ENCODE results near the gene IMP4. TPM values are rescaled to one million over a fixed set of nuclear protein-coding genes. Genes with fewer than 3 reads are reported as not detected.

IMP4 gene
- total and polyA plus RNA-seq, 2 donors (not counting 1 experiment from before 2014, with no cell fraction given) = 102 to 164 TPM

DNA sequence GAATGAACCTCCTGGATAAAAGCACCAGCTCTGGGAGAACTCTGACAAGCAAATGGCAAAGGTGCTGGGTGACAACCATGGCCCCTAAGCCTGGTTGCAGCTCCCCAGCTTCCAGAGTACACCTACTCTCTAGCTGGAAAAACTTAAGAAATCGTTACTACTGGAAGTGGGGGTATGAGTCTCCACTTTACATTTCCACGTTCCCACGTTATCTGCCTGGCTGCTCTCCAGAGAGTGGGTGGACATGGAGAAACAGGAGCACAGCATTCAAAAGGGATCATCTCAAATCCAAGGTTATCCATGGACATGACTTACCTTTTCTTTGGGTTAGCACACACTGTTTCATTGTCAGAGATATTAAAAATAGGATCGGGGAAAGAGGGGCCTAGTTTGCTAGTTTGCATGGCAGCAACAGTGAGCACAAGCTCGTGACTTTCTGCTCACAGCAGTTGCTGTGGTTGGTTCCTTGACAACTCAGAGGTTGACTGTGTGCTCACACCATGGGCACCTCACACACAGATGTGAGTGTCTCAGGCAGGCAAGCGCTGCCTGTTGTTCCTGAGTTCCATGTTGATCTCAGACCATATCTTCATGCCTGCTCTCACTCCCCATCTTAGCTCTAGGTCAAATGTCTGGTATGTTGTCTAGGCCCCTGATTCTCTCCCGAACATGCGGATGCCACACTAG, 45.7 kb downstream of the IMP4 start:
- H3K9me3 ChIP-seq (ENCODE audit: control extremely low read depth in 1 of 3, control insufficient read depth in 2 of 3, insufficient read depth in 1 of 3, low read length in 2 of 3) = peaks cover 0 to 2% (median 0%) of the 10 kb centered on the region in 3 donors
- H3K4me3 Mint-ChIP-seq = no peak overlapping the region
- no peaks in the 10 kb centered on the region for H4K20me1 ChIP-seq (ENCODE audit: control insufficient read depth, insufficient read depth, low read length, poor library complexity, severe bottlenecking)
- H3K4me2 ChIP-seq (replicated peaks; ENCODE audit: low read depth, low read length, poor library complexity, severe bottlenecking) = no peak overlapping the region
- no peak overlapping the region for H3K4me3 ChIP-seq (ENCODE audit: control extremely low read depth in 1 of 5, extremely low read depth in 1 of 5, insufficient read depth in 1 of 5, low read depth in 2 of 5, low read length in 4 of 5)
- H3K4me1 Mint-ChIP-seq = peaks cover 64% of the 10 kb centered on the region
- POLR2A ChIA-PET = interaction anchor here (1.3 kb wide), 1 partner anchor 11 kb away, joined by 6 read pairs; no protein-coding TSS in a partner anchor
- TF ChIP-seq, protein P1, sequence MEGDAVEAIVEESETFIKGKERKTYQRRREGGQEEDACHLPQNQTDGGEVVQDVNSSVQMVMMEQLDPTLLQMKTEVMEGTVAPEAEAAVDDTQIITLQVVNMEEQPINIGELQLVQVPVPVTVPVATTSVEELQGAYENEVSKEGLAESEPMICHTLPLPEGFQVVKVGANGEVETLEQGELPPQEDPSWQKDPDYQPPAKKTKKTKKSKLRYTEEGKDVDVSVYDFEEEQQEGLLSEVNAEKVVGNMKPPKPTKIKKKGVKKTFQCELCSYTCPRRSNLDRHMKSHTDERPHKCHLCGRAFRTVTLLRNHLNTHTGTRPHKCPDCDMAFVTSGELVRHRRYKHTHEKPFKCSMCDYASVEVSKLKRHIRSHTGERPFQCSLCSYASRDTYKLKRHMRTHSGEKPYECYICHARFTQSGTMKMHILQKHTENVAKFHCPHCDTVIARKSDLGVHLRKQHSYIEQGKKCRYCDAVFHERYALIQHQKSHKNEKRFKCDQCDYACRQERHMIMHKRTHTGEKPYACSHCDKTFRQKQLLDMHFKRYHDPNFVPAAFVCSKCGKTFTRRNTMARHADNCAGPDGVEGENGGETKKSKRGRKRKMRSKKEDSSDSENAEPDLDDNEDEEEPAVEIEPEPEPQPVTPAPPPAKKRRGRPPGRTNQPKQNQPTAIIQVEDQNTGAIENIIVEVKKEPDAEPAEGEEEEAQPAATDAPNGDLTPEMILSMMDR (IDR thresholded peaks at IDR 0.05) = no peak
- TF ChIP-seq EZH2 (IDR thresholded peaks at IDR 0.05; ENCODE audit: borderline replicate concordance, insufficient read depth, low read depth, low read length, poor library complexity, severe bottlenecking) = no peak
- no peaks in the 10 kb centered on the region for H3K36me3 ChIP-seq (replicated peaks in 1 of 2; ENCODE audit: control extremely low read depth in 1 of 2, control insufficient read depth in 1 of 2, extremely low read depth in 1 of 2, insufficient read depth in 2 of 2, low read length in 1 of 2)
- no peaks in the 10 kb centered on the region for H3K9me3 Mint-ChIP-seq (ENCODE audit: insufficient read depth)
- H3K9ac ChIP-seq (ENCODE audit: low read length) = no peak overlapping the region
- no peak overlapping the region for H2AFZ ChIP-seq (ENCODE audit: insufficient read depth, low read depth, low read length, poor library complexity, severe bottlenecking)
- H3K27ac ChIP-seq (ENCODE audit: low read length in 2 of 2) = peak overlapping the region in 1 of 2 donors; percentile 0
- H3K4me1 ChIP-seq (ENCODE audit: control insufficient read depth in 2 of 2, insufficient read depth in 2 of 2, low read length in 2 of 2) = peaks cover 37 to 69% of the 10 kb centered on the region in 2 donors
- H3K79me2 ChIP-seq (ENCODE audit: control insufficient read depth, insufficient read depth, low read length) = no peaks in the 10 kb centered on the region
- H3K27me3 ChIP-seq (replicated peaks in 1 of 4; ENCODE audit: control extremely low read depth in 1 of 4, control insufficient read depth in 3 of 4, insufficient read depth in 4 of 4, low read length in 3 of 4) = no peaks in the 10 kb centered on the region
- DNase-seq = no peak
- no peak for ATAC-seq (ENCODE audit: low read depth)
- CTCF ChIA-PET = interaction anchor here (1.4 to 2.1 kb wide), 4 partner anchors 11 to 56 kb away, joined by 4 to 9 read pairs (median 5); partner anchors contain the start of gene IMP4
- intact Hi-C loops (cut with micrococcal nuclease) = no loop called here
- H3K27me3 Mint-ChIP-seq = no peaks in the 10 kb centered on the region
- H3K27ac Mint-ChIP-seq = peak overlapping the region; percentile 76
- 81% methylated on average over 5 of the region's 8 CpGs for WGBS (ENCODE audit: insufficient coverage)

DNA sequence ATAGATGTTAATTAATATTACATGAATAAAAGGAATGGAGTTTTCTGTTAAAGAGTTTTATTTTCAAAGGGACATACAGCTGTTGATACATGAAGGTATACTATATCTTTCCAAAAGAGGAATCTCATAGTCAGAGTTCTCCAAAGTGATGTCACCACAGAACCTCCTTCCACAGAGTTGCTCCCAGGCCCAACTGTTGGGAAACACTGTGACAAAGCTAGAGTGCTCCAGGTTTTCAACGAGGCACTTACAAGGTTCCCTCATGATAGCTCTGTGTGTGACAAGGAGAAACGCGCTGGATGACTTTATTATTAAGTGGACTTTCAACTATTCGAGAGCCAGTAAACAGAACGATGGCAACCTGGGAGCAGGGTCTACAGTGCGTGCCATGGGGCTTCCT, 46.7 kb downstream of the IMP4 start:
- Histone ChIP-seq H2AFZ (ENCODE audit: insufficient read depth, low read depth, low read length, poor library complexity, severe bottlenecking) (no peak overlapping the region), H3K4me3 (ENCODE audit: control extremely low read depth in 1 of 5, extremely low read depth in 1 of 5, insufficient read depth in 1 of 5, low read depth in 2 of 5, low read length in 4 of 5) (no peak overlapping the region), H3K4me2 (replicated peaks; ENCODE audit: low read depth, low read length, poor library complexity, severe bottlenecking) (no peak overlapping the region), H3K79me2 (ENCODE audit: control insufficient read depth, insufficient read depth, low read length) (no peaks in the 10 kb centered on the region), H3K9me3 (ENCODE audit: control extremely low read depth in 1 of 3, control insufficient read depth in 2 of 3, insufficient read depth in 1 of 3, low read length in 2 of 3) (peaks cover 0 to 5% (median 0%) of the 10 kb centered on the region in 3 donors), H3K4me1 (ENCODE audit: control insufficient read depth in 2 of 2, insufficient read depth in 2 of 2, low read length in 2 of 2) (peaks cover 37 to 69% of the 10 kb centered on the region in 2 donors), H3K27me3 (replicated peaks in 1 of 4; ENCODE audit: control extremely low read depth in 1 of 4, control insufficient read depth in 3 of 4, insufficient read depth in 4 of 4, low read length in 3 of 4) (no peaks in the 10 kb centered on the region), H3K36me3 (replicated peaks in 1 of 2; ENCODE audit: control extremely low read depth in 1 of 2, control insufficient read depth in 1 of 2, extremely low read depth in 1 of 2, insufficient read depth in 2 of 2, low read length in 1 of 2) (no peaks in the 10 kb centered on the region), H3K9ac (ENCODE audit: low read length) (no peak overlapping the region), H4K20me1 (ENCODE audit: control insufficient read depth, insufficient read depth, low read length, poor library complexity, severe bottlenecking) (no peaks in the 10 kb centered on the region), H3K27ac (ENCODE audit: low read length in 2 of 2) (no peak overlapping the region)
- no peak for ATAC-seq (ENCODE audit: low read depth)
- Mint-ChIP-seq H3K27ac (peak overlapping the region; percentile 95), H3K9me3 (ENCODE audit: insufficient read depth) (no peaks in the 10 kb centered on the region), H3K27me3 (no peaks in the 10 kb centered on the region), H3K4me3 (no peak overlapping the region), H3K4me1 (peaks cover 64% of the 10 kb centered on the region)
- ChIA-PET CTCF (interaction anchor here (1.4 to 1.8 kb wide), 3 partner anchors 12 to 47 kb away, joined by 5 to 12 read pairs (median 9); partner anchors contain the start of gene IMP4), POLR2A (interaction anchor here (1.3 kb wide), 1 partner anchor 12 kb away, joined by 6 read pairs; no protein-coding TSS in a partner anchor)
- intact Hi-C loops (cut with micrococcal nuclease) = no loop called here
- WGBS (ENCODE audit: insufficient coverage) = 98% methylated on average over 6 of the region's 6 CpGs
- no peak for DNase-seq
- TF ChIP-seq, protein P1 (IDR thresholded peaks at IDR 0.05) = no peak
- no peak for TF ChIP-seq EZH2 (IDR thresholded peaks at IDR 0.05; ENCODE audit: borderline replicate concordance, insufficient read depth, low read depth, low read length, poor library complexity, severe bottlenecking)

Data from B cell (primary cell).